ENCODE data around the gene RXRB.

Gene RXRB

DNA sequence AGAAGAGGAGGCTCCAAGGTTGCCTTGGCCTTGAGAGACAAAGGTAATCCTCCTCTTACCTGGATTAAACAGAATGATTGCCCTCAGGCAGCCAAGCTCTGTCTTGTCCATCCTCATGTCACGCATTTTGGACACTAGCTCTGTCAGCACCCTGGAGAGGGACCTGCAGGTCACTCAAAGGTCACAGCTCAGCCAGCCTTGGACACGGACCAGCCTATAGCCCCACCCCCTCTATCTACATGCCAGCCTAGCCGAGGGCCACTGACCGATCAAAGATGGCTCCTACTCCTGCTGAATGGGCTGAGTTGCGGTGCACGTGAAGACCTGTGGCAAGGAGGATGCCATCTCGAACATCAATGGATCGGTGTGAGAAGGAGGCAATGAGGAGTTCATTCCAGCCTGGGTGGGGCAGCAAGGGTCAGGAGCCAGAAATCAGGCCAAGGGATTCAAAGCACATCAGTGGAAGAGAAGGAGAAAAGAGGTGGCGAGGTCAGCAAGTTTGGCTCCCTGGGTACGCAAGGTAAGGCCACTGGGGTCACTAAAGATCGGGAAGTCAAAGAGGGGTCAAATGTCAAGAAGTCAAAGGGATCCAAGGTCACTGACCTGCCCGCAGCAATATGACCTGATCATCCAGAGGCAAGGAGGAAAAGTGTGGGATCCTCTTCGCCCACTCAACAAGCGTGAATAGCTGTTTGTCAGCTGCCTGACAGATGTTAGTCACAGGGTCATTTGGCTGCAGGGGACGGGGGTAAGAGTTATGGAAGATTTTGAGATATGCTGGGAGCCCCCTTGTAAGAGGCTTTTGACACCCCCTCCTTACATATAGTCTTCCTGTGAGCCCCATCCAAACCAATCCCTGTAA, 4.9 kb downstream of the RXRB start:
- DNase-seq: no peak

- DNase-seq: no peak
Observed at GRCh38 chr6:33194431-33194979, 6.0 kb downstream of the RXRB start.

GRCh38 chr6:33193619-33194018, 6.8 kb downstream of the RXRB start:
- DNase-seq: no peak

DNA sequence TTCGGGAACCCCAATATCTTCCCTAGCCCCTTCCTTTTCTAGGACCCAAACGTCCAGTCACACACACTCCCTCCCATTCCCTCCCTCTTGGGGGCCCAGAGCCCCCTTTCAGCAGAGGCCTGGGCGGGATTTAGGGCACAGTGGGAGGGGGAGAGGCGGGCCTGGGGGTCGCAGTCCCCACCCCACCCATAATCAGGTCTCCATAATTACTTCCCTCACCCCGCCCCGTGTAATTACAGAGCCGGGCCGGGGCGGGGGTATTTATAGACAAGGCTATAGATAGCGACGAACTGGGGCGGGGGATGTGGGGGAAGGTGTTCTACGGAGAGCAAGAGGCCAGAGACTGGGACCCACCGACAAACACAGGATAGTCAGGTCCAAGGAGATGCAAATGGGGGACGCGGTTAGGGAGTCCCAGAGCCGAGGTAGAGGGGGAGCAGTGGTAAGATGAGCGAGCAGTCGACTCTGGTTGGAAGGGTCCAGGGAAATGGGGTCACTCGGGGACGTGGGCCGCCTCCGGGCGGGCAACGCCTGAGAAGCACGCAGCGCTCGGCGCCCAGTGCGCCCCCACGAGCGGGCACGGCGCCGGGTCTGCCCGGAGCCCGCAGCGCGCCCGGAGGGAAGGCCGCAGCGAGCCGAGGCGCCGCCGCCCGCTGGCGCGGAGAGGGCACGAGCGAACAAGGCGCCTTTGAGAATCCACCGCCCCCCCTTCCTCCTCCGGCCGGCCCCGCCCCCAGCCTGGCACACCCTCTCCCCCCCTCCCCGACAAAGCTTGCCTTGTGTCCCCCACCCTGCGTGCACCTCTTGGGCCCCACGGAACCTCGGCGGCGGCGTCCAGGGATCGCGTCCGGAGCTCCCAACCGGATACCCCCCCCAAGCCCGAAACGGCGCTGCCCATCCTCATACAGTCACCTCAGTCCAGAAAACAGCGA, 7.5 kb downstream of the RXRB start:
- no peak for DNase-seq

GRCh38 chr6:33192105-33192646, 8.3 kb downstream of the RXRB start, which contains the start of gene COL11A2:
Gene COL11A2, minus strand, starts transcription at chr6:33192467. Its CDS starts 227 bp downstream, at chr6:33192240.
- no peak for DNase-seq

DNA sequence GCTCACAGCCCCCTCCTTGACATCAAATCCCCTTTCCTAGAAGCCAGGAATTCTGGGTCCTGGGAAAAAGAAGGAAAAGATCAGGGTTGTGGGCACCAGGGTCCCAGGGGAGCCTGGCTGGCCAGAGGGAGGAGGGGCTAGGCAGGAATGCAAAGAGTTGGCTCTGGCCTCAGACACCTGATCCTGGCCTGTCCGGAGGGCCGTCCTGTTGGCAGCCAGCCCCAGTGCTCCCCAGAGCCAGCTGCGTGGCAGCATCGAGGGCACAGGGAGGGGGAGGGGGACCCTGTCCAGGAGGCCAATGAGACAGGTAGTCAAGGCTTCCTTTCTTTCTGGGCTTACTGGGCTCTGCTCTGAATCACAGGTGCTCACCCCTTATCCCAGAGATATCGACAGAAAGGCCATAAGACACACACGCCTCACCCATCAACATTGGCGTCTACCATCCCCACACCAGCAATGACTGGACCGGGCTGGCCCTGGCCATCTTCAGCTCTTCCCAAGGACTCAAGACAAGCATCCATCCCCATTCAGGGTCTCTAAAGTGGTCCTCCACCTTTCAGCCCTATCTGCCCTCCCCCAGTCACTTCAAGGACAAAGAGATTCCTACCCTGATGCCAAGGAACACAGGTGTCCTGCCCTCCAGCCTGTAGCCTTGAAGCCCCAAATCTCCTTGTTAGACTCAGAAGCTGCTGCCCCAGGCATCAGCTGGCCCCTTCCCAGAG, 8.9 kb downstream of the RXRB start:
- no peak for DNase-seq

DNA sequence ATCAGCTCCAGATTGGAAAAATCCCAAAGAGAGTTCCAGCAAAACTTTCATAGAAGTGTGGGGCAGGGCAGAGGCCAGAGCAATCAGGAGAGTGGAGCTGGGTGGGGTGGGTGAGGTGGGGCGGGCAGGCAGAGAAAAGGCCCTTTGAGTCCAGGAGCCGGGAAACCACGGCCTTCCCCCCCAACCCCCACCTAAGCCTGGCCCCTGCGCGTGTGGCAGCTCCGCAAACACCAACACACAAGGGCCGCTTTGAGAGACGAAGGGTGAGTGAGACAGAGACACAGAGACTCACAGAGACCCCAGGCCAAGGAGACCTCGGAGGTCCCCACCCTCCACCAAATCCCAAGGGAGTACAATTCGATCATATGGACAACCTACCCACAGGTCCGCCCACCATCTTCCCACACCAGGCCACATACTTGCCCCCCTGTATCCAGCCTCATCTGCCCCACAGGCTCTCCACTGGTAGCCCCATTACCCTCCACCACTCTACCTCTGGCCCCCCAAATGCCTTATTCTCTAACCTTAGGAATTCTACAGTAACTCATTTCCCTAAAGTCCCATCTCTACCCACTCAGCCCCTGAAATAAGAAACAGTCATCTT, 9.9 kb downstream of the RXRB start:
- no peak for DNase-seq

GRCh38 chr6:33189625-33190448, 10.6 kb downstream of the RXRB start:
- DNase-seq: no peak

DNA sequence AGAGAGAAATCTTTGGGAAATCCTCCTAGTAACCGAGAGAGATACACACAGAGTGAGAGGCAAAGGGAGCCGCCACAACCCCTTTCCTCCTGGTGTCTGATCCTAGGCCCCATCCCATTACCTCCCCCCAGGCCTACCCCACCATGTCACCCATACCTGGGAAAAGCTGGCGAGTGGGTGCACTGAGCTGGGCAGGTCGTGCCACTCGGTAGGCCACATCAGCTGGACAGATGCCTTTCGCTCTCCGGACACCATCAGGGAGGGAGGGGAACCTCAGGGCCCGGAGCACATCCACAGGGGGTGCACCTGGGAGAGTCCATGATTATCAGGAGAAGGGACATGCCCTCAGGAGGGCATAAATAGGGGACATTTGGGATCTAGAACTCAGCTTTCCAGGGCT, 11.3 kb downstream of the RXRB start:
- no peak for DNase-seq

DNA sequence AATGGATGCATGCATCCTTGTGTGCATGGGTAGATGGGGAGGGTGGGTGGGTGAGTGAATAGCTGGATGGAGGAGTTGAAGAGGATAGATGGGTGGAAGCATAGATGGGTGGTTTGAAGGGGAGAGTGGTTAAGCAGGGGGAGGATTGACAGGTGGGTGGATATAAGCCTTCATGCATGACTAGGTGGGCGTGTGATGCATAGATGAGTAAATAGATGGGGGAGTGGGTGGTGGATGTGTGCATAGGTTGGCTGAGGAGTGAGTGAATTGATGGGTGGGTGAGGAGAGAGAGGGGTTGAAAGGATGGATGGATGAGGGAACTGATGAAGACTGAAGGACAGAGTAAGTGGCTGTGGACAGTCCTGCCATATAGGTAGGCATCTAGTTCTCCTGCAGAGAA, 12.7 kb downstream of the RXRB start:
- no peak for DNase-seq

GRCh38 chr6:33185654-33186187, 14.7 kb downstream of the RXRB start:
- DNase-seq: no peak

DNA sequence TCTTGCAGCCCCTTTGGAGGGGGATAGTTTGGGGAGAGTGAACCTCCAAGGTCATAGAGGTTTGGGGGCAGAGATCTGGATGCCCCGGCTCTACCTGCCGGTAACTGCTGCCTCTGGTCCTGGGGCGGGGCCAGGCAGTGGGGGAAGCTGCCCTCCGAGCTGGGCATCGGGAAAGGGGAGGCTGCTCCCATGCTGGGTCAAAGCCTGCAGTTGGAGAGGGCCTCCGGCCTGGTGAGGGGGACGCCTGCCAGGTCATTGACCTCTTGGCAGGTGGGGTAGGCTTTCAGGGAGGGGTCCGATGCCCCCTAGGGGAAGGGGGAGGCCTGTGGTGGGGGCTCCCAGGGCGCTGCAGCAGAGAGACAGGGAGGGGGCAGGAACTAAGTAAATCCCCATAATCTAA, 15.3 kb downstream of the RXRB start:
- no peak for DNase-seq

GRCh38 chr6:33183071-33183683, 17.3 kb downstream of the RXRB start:
- DNase-seq: no peak

- no peak for DNase-seq
Observed at GRCh38 chr6:33181141-33181540, 19.3 kb downstream of the RXRB start.

GRCh38 chr6:33178755-33179475, 21.6 kb downstream of the RXRB start:
- DNase-seq: no peak

- DNase-seq: no peak
Observed at GRCh38 chr6:33177552-33178446, 22.7 kb downstream of the RXRB start.

GRCh38 chr6:33176906-33177305, 23.6 kb downstream of the RXRB start:
- DNase-seq: no peak

DNA sequence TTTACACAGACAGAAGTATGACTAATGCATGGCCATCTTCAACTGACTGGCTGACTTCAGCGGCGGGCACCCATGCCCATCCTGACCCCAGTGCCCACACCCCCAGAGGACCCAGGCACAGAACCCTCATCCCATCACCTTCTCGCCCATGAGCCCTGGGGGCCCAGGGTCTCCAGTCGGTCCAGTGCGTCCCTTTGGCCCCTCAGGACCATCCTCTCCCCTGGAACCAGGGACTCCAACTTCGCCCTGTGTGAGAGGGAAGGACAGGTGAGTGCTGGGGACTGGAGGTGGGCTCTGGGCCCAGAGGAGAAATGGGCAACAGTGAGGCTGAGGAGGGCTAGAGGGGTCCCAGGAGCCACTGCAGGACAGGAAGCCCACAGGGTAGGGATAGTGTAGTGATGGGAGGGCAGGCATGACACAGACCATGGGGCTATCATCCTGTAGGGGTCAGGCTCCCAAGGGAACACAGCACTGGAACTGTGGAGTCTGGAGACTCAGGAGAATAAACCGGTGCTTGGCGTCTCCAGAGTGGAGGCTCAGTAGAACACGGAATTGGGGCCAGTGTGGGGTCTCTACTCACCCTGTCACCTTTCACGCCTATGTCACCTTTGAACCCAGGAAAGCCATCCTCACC, 24.9 kb downstream of the RXRB start:
- DNase-seq: no peak
